Measurements from ENCODE around the gene PRAMEF12. TPM values are rescaled to one million over a fixed set of nuclear protein-coding genes. Genes with fewer than 3 reads are reported as not detected.
"Not testable (repeated sequence)": the region's sequence is repeated elsewhere in the genome, so short reads cannot be mapped to it uniquely, and the experiment has no call there.

Gene PRAMEF12
- total RNA-seq, 4 donors from 2014 or later = not detected

- no peak for DNase-seq (ENCODE audit: low spot score in 2 of 2)
These were observed 1.9 kb downstream of the PRAMEF12 start for GRCh38 chr1:12775443-12775842.

GRCh38 chr1:12776801-12777557 lies 3.4 kb downstream of the PRAMEF12 start:
- DNase-seq (ENCODE audit: low spot score in 2 of 2) = no peak

More at GRCh38 chr1:12775443-12775842, 1.9 kb downstream of the PRAMEF12 start:
- Histone ChIP-seq H3K4me1 (no peaks in the 10 kb centered on the region), H3K36me3 (no peaks in the 10 kb centered on the region), H3K9me3 (no peaks in the 10 kb centered on the region), H3K4me3 (no peak overlapping the region), H3K27ac (no peak overlapping the region), H3K27me3 (peaks cover 6% of the 10 kb centered on the region)
- TF ChIP-seq CTCF (IDR thresholded peaks at IDR 0.05) (no peak), EP300 (IDR thresholded peaks at IDR 0.05) (no peak), POLR2A (IDR thresholded peaks at IDR 0.05) (no peak), POLR2AphosphoS5 (IDR thresholded peaks at IDR 0.05) (no peak)
- 71% methylated on average over 5 of the region's 8 CpGs for WGBS

GRCh38 chr1:12778061-12778460 lies 4.5 kb downstream of the PRAMEF12 start:
- no peaks in the 10 kb centered on the region for H3K4me1 ChIP-seq
- H3K36me3 ChIP-seq = no peaks in the 10 kb centered on the region
- no peak overlapping the region for H3K4me3 ChIP-seq
- H3K27ac ChIP-seq = no peak overlapping the region
- no peaks in the 10 kb centered on the region for H3K9me3 ChIP-seq
- DNase-seq (ENCODE audit: low spot score in 2 of 2) = no peak
- H3K27me3 ChIP-seq = no peaks in the 10 kb centered on the region
- 85% methylated on average over 4 of the region's 4 CpGs for WGBS
- TF ChIP-seq POLR2AphosphoS5 (IDR thresholded peaks at IDR 0.05) = no peak

More at GRCh38 chr1:12776801-12777557, 3.4 kb downstream of the PRAMEF12 start:
- Histone ChIP-seq H3K36me3 (no peaks in the 10 kb centered on the region), H3K9me3 (no peaks in the 10 kb centered on the region), H3K4me3 (no peak overlapping the region), H3K27ac (no peak overlapping the region), H3K4me1 (no peaks in the 10 kb centered on the region), H3K27me3 (no peaks in the 10 kb centered on the region)
- 91% methylated on average over 15 of the region's 15 CpGs for WGBS
- TF ChIP-seq POLR2AphosphoS5 (IDR thresholded peaks at IDR 0.05) = no peak
- no peak for TF ChIP-seq CTCF (IDR thresholded peaks at IDR 0.05)

- no peak for DNase-seq (ENCODE audit: low spot score in 2 of 2)
- H3K4me1 ChIP-seq = no peaks in the 10 kb centered on the region
- H3K9me3 ChIP-seq = no peaks in the 10 kb centered on the region
- no peaks in the 10 kb centered on the region for H3K27me3 ChIP-seq
- H3K36me3 ChIP-seq = no peaks in the 10 kb centered on the region
- H3K4me3 ChIP-seq = no peak overlapping the region
- 76% methylated on average over 6 of the region's 6 CpGs for WGBS
- no peak overlapping the region for H3K27ac ChIP-seq
- TF ChIP-seq POLR2A (IDR thresholded peaks at IDR 0.05) (no peak), CTCF (IDR thresholded peaks at IDR 0.05) (no peak), EP300 (IDR thresholded peaks at IDR 0.05) (no peak), POLR2AphosphoS5 (IDR thresholded peaks at IDR 0.05) (no peak)
These were observed 5.4 kb downstream of the PRAMEF12 start for GRCh38 chr1:12778907-12779306.

- 92% methylated on average over 5 of the region's 5 CpGs for whole genome bisulfite sequencing
- H3K36me3 ChIP-seq; H3K27me3 ChIP-seq; DNase-seq (ENCODE audit: low spot score in 2 of 2); H3K4me3 ChIP-seq; H3K27ac ChIP-seq; H3K4me1 ChIP-seq: not testable (repeated sequence)
- H3K9me3 ChIP-seq = peaks cover 13% of the 10 kb centered on the region
These were observed 8.0 kb downstream of the PRAMEF12 start for GRCh38 chr1:12781488-12781887.

- H3K36me3 ChIP-seq; H3K27ac ChIP-seq; DNase-seq (ENCODE audit: low spot score in 2 of 2); H3K27me3 ChIP-seq; H3K4me3 ChIP-seq; H3K4me1 ChIP-seq: not testable (repeated sequence)
- whole genome bisulfite sequencing = 80% methylated on average over 1 of the region's 7 CpGs
- H3K9me3 ChIP-seq = peaks cover 13% of the 10 kb centered on the region
These were observed 10.2 kb downstream of the PRAMEF12 start for GRCh38 chr1:12783783-12784182.

- not testable (repeated sequence) for H3K36me3 ChIP-seq; H3K27ac ChIP-seq; H3K4me3 ChIP-seq; H3K27me3 ChIP-seq; DNase-seq (ENCODE audit: low spot score in 2 of 2); H3K4me1 ChIP-seq
- H3K9me3 ChIP-seq = peaks cover 13% of the 10 kb centered on the region
- WGBS = 92% methylated on average over 7 of the region's 8 CpGs
These were observed 11.2 kb downstream of the PRAMEF12 start for GRCh38 chr1:12784729-12785128.

GRCh38 chr1:12791097-12791496 lies 17.6 kb downstream of the PRAMEF12 start, which contains the start of gene PRAMEF1:
TSS of gene PRAMEF1 (plus strand) at chr1:12791397. CDS start at chr1:12793228, 1,831 bp downstream.
- WGBS = 88% methylated on average over 5 of the region's 5 CpGs
- not testable (repeated sequence) for H3K9me3 ChIP-seq; DNase-seq (ENCODE audit: low spot score in 2 of 2); H3K4me1 ChIP-seq; H3K36me3 ChIP-seq; H3K4me3 ChIP-seq; H3K27me3 ChIP-seq; H3K27ac ChIP-seq
